AG09319 (cell line): Measurements from ENCODE around the gene BCAS1.

Source experiments
- DNase-seq: peaks from one replicate; pipeline ENCODE4 v3.0.0-alpha.2; 2010; ENCODE audit warnings: low read depth; ENCODE audit errors: extremely low read depth
- TF ChIP-seq, protein P1 (sequence below): IDR thresholded peaks from 2 replicates; pipeline ENCODE4 v1.5.1; 2011; ENCODE audit warnings: low read depth, mild to moderate bottlenecking, inconsistent platforms, low read length, moderate library complexity

BCAS1 gene

DNA sequence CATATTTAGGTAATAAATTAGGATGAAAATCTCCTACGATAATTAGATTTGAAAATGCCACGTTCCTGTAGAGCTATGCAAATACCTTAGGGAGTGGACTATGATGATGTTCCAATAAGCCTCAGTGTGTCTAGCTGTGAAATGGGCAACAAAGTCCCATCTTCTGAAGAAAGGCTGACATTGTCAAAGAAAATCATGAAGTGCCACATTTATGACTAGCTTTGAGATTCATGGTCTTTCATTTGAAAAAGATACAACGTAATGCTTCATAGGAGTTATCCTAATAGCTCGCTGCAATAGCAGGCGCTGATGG lies 23.8 kb upstream of the BCAS1 start:
- no peak for DNase-seq
- TF ChIP-seq, protein P1, sequence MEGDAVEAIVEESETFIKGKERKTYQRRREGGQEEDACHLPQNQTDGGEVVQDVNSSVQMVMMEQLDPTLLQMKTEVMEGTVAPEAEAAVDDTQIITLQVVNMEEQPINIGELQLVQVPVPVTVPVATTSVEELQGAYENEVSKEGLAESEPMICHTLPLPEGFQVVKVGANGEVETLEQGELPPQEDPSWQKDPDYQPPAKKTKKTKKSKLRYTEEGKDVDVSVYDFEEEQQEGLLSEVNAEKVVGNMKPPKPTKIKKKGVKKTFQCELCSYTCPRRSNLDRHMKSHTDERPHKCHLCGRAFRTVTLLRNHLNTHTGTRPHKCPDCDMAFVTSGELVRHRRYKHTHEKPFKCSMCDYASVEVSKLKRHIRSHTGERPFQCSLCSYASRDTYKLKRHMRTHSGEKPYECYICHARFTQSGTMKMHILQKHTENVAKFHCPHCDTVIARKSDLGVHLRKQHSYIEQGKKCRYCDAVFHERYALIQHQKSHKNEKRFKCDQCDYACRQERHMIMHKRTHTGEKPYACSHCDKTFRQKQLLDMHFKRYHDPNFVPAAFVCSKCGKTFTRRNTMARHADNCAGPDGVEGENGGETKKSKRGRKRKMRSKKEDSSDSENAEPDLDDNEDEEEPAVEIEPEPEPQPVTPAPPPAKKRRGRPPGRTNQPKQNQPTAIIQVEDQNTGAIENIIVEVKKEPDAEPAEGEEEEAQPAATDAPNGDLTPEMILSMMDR: no peak

DNA sequence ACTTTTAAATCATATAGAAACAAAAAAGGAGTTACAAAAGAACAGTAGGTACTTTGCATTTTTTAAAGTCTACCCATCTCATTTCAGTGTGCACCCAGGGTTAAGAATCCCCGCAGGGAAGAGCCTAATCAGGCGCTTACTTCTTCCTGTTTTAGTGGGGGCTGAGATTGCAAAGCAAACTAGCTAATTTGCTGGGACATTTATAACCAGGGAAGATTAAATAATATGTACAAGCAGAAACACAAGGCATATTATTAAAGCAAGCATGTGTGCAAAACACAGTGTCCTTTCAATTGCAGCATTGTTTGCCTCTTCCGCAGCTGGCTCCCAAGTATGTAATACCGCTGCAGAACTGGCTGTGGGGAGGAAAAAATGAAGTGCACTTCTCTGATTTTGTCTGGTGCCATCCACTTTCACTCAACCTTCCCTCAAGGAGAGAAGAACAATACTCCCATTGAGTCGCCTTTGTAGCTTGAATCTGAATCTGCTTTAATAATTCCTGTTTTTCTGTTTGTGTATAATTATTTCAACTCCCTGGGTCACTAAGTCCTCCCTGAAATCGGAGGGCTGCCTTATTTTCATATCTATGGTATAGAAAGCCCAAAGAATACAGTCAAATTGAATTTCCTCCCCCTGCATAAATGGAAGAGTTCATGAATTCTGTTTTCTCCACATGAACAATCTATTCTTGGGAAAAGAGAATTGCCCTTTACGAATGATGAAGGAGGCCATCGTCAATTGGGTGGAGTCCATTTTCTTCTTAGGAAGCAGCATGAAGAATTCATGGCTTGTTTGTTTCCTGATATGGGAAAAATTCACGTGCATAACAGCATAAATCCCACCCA lies 23.3 kb upstream of the BCAS1 start:
- DNase-seq: no peak
- TF ChIP-seq, protein P1: no peak

DNA sequence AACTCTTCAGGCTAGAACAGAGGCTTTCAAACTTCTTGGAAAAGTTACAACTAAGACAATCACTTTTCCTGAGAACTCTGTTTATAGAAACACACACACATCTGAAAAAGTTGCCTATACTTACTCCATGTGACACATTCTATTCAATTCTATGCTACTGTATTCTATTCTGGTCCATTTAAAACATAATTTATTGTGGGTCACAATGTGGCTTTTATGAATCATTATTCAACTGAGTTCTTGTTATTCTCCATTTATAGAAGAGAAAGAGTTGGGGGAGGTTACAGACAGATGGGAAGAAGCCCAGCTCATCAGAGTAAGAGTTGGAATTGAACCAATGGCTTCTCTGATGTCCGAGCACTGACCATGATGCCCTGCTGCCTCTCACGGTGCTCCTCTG lies 21.6 kb upstream of the BCAS1 start:
- TF ChIP-seq, protein P1: no peak
- no peak for DNase-seq

DNA sequence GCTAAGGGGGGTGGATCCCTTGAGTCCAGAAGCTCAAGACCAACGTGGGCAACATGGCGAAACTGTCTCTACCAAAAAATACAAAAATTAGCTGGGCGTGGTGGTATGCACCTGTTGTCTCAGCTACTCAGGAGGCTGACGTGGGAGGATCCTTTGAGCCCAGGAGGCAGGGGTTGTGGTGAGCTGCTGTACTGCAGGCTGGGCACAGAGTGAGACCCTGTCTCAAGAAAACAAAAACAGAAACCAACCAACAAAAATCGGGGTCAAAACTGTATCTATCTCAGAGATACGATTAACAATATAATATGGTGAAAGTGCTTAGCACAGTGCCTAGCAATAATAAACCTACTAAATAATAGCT lies 20.7 kb upstream of the BCAS1 start:
- DNase-seq: no peak
- TF ChIP-seq, protein P1: no peak

DNA sequence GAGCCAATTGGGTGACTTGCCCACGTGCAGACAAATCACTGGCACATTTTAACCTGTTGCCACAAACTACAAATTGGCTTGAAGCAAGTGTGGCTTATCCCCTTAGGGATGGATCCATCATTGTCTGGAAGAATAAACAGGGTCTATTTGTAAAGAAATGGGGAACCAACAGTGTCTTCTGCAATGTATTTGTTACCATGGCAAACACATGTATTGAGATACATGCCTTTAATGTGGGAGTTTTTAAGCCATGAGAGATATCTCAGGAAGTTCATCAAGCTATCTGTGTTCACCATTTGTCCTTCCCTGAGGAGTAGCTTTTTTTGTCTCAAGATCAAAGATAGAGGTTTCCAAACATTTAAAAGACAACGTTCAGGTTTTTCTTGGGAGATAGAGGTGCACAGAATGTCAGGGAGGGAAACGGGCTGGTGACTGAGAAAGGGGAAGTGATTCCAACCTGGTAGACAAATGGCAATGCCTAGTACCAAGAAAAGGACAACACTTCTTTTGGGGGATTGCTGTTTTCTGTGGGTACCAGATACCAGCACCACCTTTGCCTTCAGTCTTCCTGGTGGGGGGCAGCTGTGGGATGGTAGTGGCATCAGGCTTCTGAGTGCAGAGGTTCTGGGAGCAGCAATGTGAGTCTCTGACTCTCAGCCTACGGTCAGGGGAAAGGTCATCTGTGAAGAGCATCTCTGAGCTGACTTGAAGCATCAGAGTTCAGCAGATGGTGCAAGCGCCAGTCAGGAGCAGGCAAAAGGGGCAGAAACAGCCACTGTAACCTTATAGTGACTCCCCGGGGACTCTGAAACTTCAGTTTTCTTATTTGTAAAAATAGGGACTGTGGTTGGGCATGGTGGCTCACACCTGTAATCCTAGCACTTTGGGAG lies 20.1 kb upstream of the BCAS1 start:
- TF ChIP-seq, protein P1: no peak
- DNase-seq: no peak

DNA sequence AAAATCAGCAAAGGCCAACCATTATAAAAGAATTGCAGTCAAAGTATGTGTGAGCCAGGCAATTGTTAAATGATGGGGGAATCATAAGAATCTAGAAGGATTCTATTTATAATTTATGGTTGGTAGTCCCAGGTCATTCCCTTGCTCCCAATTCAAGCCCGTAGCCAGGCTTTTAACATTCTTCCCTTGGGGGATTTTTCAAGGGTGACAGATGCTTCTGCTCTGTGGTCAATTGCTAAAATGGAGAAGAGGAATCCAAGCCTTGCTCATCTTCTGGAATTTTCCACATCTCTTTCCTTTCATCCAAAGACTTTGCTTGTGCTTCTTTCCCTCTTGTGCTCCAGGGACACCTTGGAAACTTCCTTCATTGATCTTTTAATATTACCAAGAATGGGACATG lies 18.0 kb upstream of the BCAS1 start:
- no peak for DNase-seq
- TF ChIP-seq, protein P1: no peak

DNA sequence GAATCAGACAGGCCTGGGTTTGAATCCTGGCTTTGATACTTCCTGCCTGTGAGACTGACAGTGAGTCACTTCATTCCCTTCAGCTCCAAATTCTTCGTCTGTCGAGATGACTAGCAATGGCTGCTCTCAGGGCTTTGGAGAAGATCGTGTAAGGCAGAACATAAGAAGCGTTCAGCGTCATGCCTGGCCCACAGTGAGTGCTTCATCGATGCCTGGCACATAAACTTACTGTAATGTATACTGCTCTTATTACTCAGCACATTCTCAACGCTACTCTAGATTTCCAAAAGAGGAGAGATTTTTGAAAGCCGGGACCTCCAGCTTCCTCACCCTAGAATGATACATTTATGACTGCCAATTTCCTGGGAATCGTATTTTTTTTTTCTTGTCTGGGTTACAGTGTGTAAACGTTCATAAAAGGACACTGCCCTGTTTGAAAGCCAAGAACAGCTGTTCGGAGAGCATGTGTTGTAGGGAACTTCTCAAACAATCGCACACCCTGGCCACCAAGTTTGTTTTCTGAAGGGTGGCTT lies 16.2 kb upstream of the BCAS1 start:
- TF ChIP-seq, protein P1: no peak
- no peak for DNase-seq
